NK-92 (cell line): ENCODE measurements around the gene ENO2.

Experiments used
- DNase-seq: peaks from one replicate; lab custom pipeline; 2025; ENCODE audit not compliant: unreplicated experiment; lab: John Stamatoyannopoulos, UW

ENO2 gene

GRCh38 chr12:6929466-6930452, 15.4 kb downstream of the ENO2 start:
- no peak for DNase-seq

GRCh38 chr12:6932766-6933165, 18.4 kb downstream of the ENO2 start:
- DNase-seq: no peak

GRCh38 chr12:6934110-6934509, 19.7 kb downstream of the ENO2 start:
- no peak for DNase-seq

GRCh38 chr12:6935371-6936193, 21.2 kb downstream of the ENO2 start:
- DNase-seq: no peak

GRCh38 chr12:6936194-6936635, 21.8 kb downstream of the ENO2 start:
- DNase-seq: no peak

- DNase-seq: no peak
Observed at GRCh38 chr12:6936636-6937480, 22.5 kb downstream of the ENO2 start.

- DNase-seq: peak; percentile 53
Observed at GRCh38 chr12:6937481-6938352, 23.3 kb downstream of the ENO2 start.

- DNase-seq: no peak
Observed at GRCh38 chr12:6938353-6939190, 24.2 kb downstream of the ENO2 start.

GRCh38 chr12:6939191-6939540, 24.8 kb downstream of the ENO2 start:
- no peak for DNase-seq

- no peak for DNase-seq
Observed at GRCh38 chr12:6941267-6941666, 26.9 kb downstream of the ENO2 start.

- no peak for DNase-seq
Observed at GRCh38 chr12:6941782-6942181, 27.4 kb downstream of the ENO2 start.

GRCh38 chr12:6942331-6942665, 27.9 kb downstream of the ENO2 start:
- no peak for DNase-seq

- no peak for DNase-seq
Observed at GRCh38 chr12:6943389-6943721, 29.0 kb downstream of the ENO2 start.

GRCh38 chr12:6943722-6944380, 29.5 kb downstream of the ENO2 start, which contains the start of the genes C12orf57 and RNU7-1:
Gene C12orf57 (plus strand): TSS chr12:6944022. CDS start chr12:6944122, 100 bp downstream.
Gene RNU7-1 (plus strand): TSS chr12:6943816.
- no peak for DNase-seq

GRCh38 chr12:6944381-6945186, 30.2 kb downstream of the ENO2 start:
- no peak for DNase-seq

- no peak for DNase-seq
Observed at GRCh38 chr12:6945613-6946012, 31.2 kb downstream of the ENO2 start.

GRCh38 chr12:6946033-6946919, 31.9 kb downstream of the ENO2 start:
- no peak for DNase-seq
